Testis (tissue), 3 donors: ENCODE results near the gene IGFBP3. TPM values are rescaled to one million over a fixed set of nuclear protein-coding genes. Genes with fewer than 3 reads are reported as not detected.

Experiments used
- DNase-seq: peaks from one replicate; pipeline ENCODE4 v3.0.0-alpha.2; 2019
- H3K27ac ChIP-seq, 2 donors: fragments of 200-600 bp; sonication (generic); one replicate each; pipeline ENCODE4 v1.5.1; 2019
- H3K27me3 ChIP-seq: fragments of 200-600 bp; sonication (generic); one replicate; pipeline ENCODE4 v1.5.1; 2019
- H3K36me3 ChIP-seq: fragments of 200-600 bp; sonication (generic); one replicate; pipeline ENCODE4 v1.5.1; 2017; ENCODE audit warnings: low read depth; ENCODE audit errors: missing control alignments
- H3K4me1 ChIP-seq: fragments of 200-600 bp; sonication (generic); one replicate; pipeline ENCODE4 v1.5.1; 2019
- H3K4me3 ChIP-seq, 2 donors: fragments of 200-600 bp; sonication (generic); one replicate each; pipeline ENCODE4 v1.5.1; 2017 to 2019
- H3K9me3 ChIP-seq: fragments of 200-600 bp; sonication (generic); one replicate; pipeline ENCODE4 v1.5.1; 2017
- CTCF ChIP-seq, 3 experiments: fragments of 450-650 bp in 2 of 3; fragments of 200-600 bp in 1 of 3; sonication (generic) in 1 of 3; IDR thresholded peaks; one replicate each; pipeline ENCODE4 v1.5.1; 2016 to 2019; ENCODE audit warnings: antibody characterized with exemption in 3 of 3, mild to moderate bottlenecking in 2 of 3, moderate library complexity in 1 of 3
- POLR2A ChIP-seq: fragments of 450-650 bp; IDR thresholded peaks from one replicate; pipeline ENCODE4 v1.6.1; 2017; ENCODE audit warnings: antibody characterized with exemption, mild to moderate bottlenecking, moderate library complexity
- WGBS, 2 donors: methylation state at CpG; one replicate each; pipeline ENCODE4 v1.1.5; 2018; 5-methylcytosine and 5-hydroxymethylcytosine counted together
- intact Hi-C: fragments of 100-400 bp; cut with DNase I; formaldehyde crosslinking; loops from one replicate; pipeline ENCODE4 v1.15.1; 2023; ENCODE audit warnings: low total_unique reads
- polyA plus RNA-seq: library from polyadenylated mRNA; stranded (reverse); fragments of 350-450 nt; fragmentation: Illumina TruSeq; extraction: RNeasy Lipid Tissue Mini Kit (QIAGEN cat#74804); gene quantifications from one replicate; pipeline ENCODE4 v1.2.3, GENCODE V29; 2014; ENCODE audit warnings: low read depth, low replicate concordance; ENCODE audit not compliant: insufficient read depth
- total RNA-seq, 2 donors: library from RNA; depleted of rRNA; stranded (reverse); fragments of >200 nt; gene quantifications; one replicate each; pipeline ENCODE4 v1.2.3, GENCODE V29; 2016

Gene IGFBP3
- total and polyA plus RNA-seq, 3 donors from 2014 or later = 20.4 to 79.8 (median 33.1) TPM

DNA sequence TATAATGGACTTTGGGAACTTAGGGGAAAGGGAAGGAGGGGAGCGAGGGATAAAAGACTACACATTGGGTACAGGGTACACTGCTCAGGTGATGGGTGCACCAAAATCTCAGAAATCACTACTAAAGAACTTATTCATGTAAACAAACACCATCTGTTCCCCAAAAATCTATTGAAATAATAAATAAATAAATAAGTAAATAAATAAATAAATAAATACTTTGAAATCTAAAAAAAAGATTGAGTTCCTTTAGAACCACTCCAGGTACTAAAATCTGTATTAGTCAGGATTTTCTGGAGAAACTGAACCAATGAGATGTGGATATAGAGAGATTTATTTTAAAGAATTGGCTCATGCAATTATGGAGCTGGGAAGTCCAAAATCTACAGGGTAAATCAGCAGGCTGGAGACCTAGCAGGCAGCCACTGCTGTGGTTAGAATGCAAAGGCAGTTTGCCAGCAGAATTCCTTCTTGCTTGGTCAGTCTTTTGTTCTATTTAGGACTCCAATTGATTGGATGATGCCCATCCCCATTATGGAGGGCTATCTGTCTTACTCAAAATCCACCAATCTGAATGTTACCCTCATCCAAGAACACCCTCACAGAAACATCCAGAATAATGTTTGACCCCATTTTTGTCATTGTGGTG lies 23.9 kb downstream of the IGFBP3 start:
- 95 to 97% methylated on average over 1 of the region's 1 CpG for WGBS, 2 donors
- Histone ChIP-seq H3K9me3 (no peaks in the 10 kb centered on the region), H3K27me3 (no peaks in the 10 kb centered on the region), H3K36me3 (no peaks in the 10 kb centered on the region), H3K4me3 (no peak overlapping the region), H3K4me1 (no peaks in the 10 kb centered on the region), H3K27ac (no peak overlapping the region)
- intact Hi-C loops = no loop called here
- no peak for DNase-seq
- TF ChIP-seq POLR2A (no peak), CTCF (IDR thresholded peaks at IDR 0.05) (no peak)

DNA sequence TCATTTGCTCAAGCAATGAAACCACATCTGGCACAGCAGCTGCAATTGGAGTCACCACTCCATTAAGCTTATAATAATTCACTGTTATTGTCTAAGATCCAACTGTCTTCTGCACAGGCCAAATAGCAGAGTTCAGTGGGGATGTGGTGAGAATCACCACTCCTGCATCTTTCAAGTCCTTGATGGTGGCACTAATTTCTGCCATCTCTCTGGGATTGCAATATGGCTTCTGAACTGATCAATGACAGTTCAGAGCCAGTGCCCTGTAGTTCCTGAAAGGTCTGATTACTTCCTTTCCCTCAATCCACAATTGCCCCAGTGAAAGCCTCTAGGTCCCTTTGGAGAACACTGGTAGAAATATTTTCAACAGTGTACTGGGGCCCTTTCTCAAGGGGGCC lies 26.4 kb downstream of the IGFBP3 start:
- Histone ChIP-seq H3K27me3 (no peaks in the 10 kb centered on the region), H3K9me3 (no peaks in the 10 kb centered on the region), H3K4me3 (no peak overlapping the region), H3K27ac (no peak overlapping the region), H3K36me3 (no peaks in the 10 kb centered on the region), H3K4me1 (no peaks in the 10 kb centered on the region)
- TF ChIP-seq POLR2A (no peak), CTCF (IDR thresholded peaks at IDR 0.05) (no peak)
- intact Hi-C loops = no loop called here
- no peak for DNase-seq

DNA sequence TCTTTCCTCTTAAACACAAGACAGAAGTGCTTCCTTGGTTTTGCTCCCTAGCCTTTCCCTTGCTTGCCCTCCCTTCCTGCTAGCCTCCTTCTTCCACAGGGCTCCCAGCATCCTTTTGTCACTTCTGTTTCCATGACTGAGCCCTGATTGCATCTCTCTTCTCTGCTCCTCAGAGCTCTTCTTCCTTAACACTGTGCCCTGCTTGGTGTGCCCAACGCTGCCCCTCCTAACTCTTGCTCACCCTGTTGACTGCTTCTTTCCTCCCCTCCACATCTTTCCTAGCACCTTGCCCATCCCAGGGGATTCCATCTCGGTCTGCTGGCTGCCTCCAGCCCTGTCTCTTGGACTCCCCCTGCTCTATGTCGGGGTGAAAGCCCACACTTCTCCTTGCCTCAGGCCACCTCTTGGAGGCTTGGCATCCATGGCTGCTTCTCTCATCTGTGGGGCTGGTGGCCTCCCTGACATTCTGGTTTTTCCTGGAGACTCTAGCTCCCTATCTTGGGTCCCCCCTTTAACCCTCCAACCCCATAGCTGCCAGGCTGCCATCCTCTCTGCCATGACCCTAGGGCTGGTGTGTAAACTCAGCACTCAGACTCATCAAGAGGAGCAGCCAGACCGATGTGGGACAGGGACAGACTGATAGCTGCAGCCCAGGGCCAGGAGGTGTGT lies 26.9 kb downstream of the IGFBP3 start:
- no peak overlapping the region for H3K4me3 ChIP-seq
- no peaks in the 10 kb centered on the region for H3K27me3 ChIP-seq
- H3K9me3 ChIP-seq = no peaks in the 10 kb centered on the region
- H3K27ac ChIP-seq = no peak overlapping the region
- intact Hi-C loops = no loop called here
- no peaks in the 10 kb centered on the region for H3K4me1 ChIP-seq
- WGBS, 2 donors = 95% methylated on average over 4 of the region's 4 CpGs
- DNase-seq = no peak
- TF ChIP-seq POLR2A (no peak), CTCF (IDR thresholded peaks at IDR 0.05) (no peak)
- H3K36me3 ChIP-seq = no peaks in the 10 kb centered on the region

GRCh38 chr7:45893374-45893995 lies 27.6 kb downstream of the IGFBP3 start:
- DNase-seq = no peak
- Histone ChIP-seq H3K9me3 (no peaks in the 10 kb centered on the region), H3K36me3 (no peaks in the 10 kb centered on the region), H3K27me3 (no peaks in the 10 kb centered on the region), H3K27ac (no peak overlapping the region), H3K4me1 (peaks cover 4% of the 10 kb centered on the region), H3K4me3 (no peak overlapping the region)
- 85 to 87% methylated on average over 5 of the region's 5 CpGs for WGBS, 2 donors
- intact Hi-C loops = no loop called here
- TF ChIP-seq POLR2A (no peak), CTCF (IDR thresholded peaks at IDR 0.05) (no peak)
